ENCODE data around the gene LRP1-AS.
A peak's percentile ranks its signal among the peaks of the same experiment; 100 is the strongest.

LRP1-AS gene

DNA sequence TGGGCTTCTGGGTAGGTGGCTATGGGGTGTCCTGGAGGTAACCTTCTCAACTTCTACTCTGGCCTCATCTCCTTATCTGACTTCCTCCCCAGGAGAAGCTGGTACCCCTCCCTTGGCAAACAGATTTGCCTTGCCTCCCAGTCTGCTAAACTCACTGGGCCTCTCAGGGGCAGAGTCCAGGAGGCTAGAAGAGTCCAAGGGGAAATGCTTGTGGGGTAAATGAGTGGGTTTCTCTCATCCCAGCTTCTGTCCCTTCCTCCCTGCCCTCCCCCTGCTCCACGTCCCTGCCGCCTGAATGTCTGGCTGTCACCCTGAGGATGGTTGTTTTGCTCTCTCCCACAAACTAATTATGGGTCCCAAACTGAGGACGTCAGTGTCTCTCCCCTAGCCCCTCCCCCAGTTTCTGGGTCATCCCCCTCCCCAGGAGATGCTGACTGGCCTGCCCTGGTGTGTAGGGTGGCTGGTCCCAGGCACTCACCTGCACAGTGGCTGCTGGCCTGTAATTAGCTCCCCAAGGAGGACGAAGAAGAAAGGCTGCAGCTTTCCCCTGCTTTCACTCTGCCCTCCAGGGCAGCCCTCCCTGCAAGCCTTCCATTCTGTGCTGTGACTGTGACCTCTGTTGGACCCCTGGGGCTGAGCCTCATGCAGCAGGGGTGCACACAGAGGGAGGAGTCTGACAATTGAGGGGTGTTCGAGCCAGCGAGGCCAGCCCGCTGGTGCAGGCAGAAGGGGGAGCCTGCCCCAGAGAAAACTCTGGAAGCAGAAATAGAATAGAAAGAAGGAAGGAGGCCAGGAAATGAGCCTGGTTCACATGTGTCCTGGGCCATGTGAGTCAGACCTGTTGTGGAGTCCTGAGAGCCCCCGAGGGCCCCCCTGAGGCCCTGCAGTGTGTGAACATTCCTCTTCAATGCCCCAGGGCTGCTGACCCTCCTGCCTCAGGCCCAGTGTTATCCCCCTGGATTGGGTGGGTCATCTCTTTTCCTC lies at the start of gene LRP1-AS:
TSS of gene LRP1-AS (minus strand) at position 659 of the 984 bp plus-strand sequence.
- no peak for DNase-seq

DNA sequence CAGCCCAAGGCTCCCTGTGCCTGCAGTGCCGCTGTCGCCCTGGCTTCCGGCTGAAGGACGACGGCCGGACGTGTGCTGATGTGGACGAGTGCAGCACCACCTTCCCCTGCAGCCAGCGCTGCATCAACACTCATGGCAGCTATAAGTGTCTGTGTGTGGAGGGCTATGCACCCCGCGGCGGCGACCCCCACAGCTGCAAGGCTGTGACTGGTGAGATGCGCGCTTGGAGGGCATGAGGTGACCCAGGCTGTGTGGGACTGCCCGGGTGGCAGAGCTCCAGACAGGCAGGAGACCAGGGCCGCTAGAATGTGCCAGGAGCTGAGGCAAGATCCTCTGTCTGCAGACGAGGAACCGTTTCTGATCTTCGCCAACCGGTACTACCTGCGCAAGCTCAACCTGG lies 49.5 kb upstream of the LRP1-AS start:
- no peak for DNase-seq

DNA sequence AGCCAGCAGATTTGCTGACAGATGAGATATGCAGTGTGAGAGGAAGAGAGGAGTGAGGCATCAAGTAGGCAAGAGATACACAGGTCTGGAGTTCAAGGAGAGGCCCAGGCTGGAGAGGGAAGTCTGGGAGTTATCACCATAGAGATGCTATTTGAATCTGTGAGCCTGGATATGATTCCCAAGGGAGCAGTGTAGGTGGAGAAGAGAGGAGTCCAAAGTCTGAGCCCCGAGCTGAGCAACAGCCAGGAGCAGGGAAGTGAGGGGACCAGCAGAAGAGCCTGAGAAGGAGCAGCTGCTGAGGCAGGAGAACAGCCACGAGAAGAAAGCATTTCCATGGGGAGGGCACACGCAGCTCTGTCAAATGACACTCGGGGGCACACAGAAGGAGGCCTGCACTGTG lies 49.0 kb upstream of the LRP1-AS start:
- no peak for DNase-seq

DNA sequence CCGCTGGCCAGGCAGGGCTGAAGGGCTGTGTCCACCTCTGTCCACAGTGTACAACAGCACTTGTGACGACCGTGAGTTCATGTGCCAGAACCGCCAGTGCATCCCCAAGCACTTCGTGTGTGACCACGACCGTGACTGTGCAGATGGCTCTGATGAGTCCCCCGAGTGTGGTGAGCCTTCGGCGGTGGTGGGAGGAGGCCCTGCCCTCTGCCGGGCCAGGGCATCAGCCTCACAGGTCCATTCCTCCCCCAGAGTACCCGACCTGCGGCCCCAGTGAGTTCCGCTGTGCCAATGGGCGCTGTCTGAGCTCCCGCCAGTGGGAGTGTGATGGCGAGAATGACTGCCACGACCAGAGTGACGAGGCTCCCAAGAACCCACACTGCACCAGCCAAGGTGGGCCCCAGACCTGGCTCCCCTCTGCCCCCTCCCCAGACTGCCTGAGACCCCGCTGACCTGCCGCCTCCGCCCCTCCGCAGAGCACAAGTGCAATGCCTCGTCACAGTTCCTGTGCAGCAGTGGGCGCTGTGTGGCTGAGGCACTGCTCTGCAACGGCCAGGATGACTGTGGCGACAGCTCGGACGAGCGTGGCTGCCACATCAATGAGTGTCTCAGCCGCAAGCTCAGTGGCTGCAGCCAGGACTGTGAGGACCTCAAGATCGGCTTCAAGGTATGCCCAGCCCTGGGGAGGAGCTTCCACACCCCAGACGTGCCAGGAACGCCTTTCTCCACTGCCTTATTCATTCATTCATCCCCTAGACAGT lies 48.4 kb upstream of the LRP1-AS start:
- DNase-seq = no peak

DNA sequence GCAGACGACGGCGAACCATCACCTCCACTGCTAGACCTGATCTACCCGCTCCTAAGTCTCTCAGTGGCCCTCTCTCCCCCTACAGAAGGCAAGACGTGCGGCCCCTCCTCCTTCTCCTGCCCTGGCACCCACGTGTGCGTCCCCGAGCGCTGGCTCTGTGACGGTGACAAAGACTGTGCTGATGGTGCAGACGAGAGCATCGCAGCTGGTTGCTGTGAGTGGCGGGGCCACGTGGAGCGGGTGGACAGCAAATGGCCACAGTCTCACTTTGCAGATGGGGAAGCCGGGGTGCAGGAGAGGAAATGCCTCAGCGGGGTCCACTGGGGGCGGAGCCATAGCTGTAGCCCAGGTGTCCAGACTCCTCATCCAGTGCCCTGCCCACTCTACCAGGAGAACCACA lies 47.8 kb upstream of the LRP1-AS start:
- no peak for DNase-seq

DNA sequence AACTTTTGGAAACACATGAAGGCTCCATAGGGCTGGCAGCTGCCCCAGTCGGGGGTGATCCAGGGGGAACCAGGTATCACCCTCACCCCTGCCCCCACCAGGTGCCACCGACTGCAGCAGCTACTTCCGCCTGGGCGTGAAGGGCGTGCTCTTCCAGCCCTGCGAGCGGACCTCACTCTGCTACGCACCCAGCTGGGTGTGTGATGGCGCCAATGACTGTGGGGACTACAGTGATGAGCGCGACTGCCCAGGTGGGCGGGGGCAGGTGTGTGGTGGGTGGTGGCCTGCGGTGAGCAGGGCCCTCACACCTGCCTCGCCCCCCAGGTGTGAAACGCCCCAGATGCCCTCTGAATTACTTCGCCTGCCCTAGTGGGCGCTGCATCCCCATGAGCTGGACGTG lies 46.8 kb upstream of the LRP1-AS start:
- DNase-seq = no peak

DNA sequence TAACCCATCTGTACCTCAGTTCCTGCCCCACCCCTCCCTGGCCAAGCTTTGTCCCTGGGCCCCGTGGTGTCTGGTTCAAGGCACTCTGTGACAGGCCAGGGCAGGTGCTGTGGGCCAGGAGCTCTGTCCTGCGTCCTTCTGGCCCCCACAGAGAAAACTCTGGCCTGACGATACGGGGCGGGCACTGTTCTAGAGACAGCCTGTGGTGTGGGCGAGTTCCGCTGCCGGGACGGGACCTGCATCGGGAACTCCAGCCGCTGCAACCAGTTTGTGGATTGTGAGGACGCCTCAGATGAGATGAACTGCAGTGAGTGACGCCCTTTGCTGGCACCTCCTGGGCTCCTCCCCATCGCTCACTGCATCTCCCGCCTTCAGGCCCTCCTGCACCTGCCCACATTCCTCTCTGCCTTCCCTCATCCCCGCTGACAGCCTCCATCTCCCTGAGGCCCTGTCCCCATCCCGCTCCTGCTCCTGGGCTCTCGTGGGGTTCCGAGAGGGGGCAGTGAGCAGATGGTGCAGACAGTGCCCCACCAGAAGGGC lies 46.4 kb upstream of the LRP1-AS start:
- DNase-seq = no peak

DNA sequence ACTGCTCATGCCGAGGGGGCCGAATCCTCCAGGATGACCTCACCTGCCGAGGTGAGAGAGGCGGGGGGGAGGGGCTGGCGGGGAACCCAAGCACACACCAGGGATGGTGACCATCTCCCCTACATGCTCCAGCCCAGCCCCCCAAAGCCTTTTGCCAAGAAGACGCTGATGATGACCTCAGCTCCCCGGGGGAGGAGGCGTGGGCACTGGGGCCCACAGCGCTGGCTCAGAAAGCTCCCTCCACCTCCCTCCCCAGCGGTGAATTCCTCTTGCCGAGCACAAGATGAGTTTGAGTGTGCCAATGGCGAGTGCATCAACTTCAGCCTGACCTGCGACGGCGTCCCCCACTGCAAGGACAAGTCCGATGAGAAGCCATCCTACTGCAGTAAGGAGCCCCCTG lies 45.5 kb upstream of the LRP1-AS start:
- DNase-seq = no peak

DNA sequence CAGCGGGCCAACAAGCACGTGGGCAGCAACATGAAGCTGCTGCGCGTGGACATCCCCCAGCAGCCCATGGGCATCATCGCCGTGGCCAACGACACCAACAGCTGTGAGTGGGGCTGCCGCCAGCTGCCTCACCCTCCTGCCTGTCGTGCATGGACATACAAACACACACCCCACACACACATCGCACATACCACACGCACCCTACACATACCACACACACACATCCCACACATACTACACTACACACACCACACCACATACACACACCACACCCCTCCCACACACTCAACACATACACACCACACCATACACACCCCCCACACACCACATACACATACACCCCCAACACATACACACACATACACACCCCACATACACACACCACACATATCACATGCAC lies 44.0 kb upstream of the LRP1-AS start:
- DNase-seq = no peak

DNA sequence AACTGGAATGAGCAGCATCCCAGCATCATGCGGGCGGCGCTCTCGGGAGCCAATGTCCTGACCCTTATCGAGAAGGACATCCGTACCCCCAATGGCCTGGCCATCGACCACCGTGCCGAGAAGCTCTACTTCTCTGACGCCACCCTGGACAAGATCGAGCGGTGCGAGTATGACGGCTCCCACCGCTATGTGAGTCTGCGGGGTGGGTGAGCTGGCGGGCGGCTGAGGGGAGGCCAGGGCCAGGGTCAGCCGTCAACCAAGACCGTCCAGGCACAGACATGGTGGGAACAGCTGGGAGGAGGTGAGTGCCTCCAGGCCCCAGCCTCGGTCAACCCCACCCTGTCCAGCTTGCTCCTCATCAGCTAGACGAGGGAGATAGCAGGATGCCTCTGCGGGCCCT lies 43.4 kb upstream of the LRP1-AS start:
- no peak for DNase-seq

DNA sequence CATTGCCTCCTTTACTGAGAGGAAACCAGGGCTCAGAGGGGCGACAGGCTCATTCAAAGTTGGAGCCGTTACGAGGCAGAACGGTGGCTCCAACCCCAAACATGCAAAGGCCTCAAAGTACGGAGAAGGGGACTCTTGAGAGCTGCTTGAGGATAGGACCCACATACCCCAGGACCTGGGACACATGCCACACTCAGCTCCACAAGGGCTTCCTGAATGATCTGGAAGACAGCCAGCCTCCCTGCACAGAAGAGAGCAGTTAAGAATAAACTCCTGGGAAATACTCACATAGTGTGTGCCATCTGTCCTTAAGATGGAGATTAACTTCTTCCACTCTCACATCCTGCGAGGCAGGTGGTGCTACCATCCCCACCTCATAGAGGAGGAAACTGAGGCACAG lies 42.6 kb upstream of the LRP1-AS start:
- DNase-seq = peak; percentile 34

DNA sequence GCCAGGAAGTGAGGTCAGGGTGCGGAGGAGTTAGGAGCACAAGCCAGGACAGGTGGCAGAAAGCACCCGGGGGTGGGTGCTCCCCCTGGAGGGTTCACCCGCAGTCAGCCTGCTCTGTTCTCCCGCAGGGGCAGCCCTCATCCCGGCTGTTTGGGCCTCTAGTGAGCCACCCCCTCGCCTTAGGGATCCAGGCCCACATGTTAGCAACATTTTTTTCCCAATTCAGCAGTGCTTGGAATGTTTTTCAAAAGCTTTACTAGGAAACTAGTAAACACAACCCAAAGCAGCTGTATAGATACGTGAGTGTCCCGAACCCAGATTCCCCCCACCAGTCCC lies 40.6 kb upstream of the LRP1-AS start:
- DNase-seq = no peak

DNA sequence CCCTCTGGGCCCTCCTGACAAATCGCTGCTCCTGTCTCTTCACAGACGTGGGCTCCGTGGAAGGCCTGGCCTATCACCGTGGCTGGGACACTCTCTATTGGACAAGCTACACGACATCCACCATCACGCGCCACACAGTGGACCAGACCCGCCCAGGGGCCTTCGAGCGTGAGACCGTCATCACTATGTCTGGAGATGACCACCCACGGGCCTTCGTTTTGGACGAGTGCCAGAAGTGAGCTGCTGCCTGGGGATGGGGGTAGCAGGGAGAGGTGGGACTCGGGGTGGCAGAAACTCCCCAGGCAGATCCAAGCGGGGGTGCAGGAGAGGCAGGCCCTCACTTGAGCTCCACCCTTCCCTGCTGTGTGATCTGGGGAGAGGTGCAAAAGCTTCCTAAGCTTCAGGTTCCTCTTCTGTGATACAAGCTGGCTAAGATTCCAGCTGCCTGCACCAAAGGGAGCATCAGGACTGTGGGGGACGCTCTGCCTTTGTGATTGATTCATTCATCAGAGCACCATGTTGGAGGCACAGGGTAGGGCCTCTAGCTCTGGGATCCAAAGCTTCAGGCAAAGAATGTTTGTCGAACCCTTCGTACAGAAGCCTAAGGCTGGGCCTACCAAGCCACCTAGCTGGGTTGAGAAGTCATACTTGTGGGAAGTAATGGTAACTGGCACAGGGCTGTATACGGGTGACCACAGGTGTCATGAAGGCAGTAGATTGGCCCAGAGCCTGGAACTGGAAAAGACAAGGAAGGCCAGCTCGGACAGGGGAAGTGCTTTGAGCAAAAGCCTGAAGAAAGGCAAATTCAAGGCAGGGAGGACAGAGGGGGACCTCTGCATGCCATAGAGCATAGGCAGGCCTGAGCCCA lies 40.0 kb upstream of the LRP1-AS start:
- DNase-seq = no peak

DNA sequence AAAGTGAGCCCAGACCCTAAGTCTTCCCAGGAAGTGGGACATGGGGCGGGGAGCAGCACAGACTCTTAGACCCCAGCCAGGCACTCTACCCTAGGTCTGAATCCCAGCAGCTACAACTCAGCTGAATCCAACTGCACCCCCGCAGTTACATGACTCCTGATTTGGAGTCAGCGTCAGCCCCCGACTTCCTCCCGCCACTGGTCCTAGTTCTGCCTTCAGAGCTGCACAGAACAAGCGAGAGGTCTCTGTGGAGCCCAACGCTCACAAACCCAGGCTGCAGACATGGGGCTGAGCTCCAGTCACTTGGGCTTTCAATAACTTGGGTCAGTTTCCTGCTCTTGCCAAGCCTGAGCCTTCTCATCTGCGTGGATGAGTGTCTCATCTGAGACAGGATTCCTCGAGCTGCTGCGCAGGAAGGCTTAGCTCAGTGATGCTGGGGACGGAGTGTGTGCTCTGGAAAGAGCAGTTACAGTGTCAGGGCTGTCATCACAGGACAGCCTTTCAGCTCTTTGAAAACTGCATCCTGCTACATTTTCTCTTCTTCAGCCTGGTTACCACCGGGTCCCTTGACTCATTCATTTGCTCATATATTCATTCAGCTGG lies 38.6 kb upstream of the LRP1-AS start:
- no peak for DNase-seq

DNA sequence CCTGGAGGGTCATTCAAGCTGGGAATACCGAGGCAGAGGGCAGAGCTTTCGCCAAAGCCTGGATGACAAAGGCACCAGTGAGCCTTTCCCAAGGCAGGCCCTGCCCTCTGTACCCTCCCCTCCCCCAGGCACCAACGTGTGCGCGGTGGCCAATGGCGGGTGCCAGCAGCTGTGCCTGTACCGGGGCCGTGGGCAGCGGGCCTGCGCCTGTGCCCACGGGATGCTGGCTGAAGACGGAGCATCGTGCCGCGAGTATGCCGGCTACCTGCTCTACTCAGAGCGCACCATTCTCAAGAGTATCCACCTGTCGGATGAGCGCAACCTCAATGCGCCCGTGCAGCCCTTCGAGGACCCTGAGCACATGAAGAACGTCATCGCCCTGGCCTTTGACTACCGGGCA lies 38.0 kb upstream of the LRP1-AS start:
- no peak for DNase-seq

DNA sequence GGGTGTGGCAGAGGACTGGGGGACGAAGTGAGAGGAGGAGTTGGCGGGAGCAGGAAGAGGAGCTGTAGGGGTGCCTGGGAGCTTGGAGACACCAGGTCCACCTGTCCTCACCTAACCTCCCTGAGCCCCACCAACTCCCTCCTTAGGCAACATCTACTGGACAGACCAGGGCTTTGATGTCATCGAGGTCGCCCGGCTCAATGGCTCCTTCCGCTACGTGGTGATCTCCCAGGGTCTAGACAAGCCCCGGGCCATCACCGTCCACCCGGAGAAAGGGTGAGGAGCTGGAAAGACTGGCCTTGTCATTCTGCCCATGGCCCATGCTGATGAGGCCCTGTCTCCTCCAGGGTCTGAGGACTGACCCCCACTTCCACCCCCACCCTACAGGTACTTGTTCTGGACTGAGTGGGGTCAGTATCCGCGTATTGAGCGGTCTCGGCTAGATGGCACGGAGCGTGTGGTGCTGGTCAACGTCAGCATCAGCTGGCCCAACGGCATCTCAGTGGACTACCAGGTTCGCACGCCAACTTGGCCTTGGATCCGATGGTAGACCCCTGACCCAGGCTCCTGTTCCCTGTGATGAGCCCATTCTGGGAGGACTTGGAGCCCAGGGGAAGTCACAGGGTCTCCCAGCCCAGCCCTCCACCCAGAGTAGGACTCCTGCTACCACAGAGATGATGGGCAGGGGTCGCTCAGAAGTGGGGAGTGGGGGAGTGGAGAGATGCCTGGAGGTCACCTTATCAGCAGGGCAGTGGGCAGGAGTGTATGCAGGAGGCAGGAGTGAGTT lies 36.7 kb upstream of the LRP1-AS start:
- no peak for DNase-seq

DNA sequence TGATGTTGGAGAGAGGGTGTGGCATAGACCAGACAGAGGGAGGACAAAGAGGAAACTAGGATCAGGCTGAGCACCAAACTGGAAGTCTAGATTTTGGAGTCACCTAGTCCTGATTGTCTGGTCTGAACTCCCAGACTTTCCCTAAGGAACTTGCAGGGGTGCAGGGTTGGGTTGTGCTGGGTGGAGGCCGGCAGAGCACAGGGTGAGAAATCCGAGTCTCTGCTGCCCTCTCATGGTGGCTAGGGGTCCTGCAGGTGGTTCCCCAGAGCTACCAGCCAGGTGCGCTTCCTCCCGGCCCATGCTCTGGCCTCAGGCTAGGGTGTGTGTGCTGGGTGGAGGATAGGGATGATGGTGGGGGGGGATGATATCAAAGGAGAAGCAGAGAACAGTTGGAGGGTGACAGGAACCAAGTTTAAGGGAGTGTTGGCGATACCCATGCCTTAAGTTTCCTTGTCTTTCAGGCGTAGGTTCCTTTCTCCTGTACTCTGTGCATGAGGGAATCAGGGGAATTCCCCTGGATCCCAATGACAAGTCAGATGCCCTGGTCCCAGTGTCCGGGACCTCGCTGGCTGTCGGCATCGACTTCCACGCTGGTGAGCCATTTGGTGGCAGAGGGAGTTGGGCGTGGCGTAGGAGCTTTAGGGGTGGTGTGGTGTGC lies 35.6 kb upstream of the LRP1-AS start:
- peak; percentile 31 for DNase-seq

DNA sequence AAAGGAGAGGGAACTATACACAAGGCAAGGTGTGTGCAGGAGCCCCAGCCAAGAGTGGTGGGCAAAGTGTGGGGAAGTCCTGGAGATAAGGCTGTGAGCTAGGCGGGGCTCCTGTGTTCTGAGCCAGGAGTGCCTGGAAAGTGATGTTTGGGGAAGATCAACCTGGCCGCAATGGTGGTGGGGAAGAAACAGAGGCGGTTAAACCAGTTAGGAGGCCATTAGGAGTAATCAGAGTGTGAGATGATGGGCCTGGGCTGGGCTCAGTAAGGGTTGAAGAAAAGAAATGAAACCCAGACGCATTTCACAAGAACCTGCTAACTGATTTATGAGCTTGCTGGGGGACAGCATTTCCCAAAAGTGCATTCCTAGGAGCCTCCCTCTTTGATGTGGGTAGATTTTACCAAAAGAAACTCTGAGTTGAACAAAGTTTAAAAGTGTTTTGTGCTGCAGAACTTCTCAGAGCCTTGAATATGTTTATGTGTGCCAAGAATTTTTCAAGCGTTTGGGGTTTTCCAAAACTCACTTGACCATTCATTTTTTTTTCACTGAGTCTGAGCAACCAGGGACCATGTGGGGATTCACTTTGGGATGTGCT lies 34.2 kb upstream of the LRP1-AS start:
- no peak for DNase-seq

DNA sequence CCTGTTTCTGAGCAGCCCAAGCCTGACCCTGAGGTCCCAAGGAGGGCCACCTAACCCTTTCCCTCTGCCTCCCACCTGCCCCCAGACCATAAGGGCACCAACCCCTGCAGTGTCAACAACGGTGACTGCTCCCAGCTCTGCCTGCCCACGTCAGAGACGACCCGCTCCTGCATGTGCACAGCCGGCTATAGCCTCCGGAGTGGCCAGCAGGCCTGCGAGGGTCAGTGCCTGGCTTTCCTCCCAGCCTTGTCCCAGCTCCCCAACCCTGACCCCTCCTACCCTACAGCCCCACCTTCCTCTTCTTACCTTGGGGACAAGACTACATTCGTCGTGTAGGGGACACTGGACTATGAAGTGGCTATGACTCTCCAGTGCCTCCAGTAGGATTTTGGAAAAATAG lies 33.7 kb upstream of the LRP1-AS start:
- no peak for DNase-seq

DNA sequence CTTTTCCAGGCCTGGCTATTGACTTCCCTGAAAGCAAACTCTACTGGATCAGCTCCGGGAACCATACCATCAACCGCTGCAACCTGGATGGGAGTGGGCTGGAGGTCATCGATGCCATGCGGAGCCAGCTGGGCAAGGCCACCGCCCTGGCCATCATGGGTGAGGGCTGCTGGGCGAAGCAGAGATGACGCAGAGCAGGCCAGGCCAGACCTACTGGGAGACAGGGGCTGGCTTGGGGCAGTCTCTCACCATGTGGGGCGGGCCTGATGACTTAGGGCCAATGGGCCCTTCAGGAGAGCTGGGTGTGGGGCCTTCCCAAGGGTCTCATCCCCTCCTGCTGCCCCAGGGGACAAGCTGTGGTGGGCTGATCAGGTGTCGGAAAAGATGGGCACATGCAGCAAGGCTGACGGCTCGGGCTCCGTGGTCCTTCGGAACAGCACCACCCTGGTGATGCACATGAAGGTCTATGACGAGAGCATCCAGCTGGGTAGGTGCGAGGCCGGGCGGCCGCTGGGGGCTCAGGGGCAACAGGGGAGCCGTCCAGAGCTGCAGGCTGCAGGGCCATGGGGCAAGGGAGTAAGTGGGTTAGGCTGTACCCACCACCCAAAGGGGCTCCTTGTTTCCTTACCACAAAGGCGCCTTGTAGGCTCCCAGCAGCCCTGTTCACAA lies 33.0 kb upstream of the LRP1-AS start:
- DNase-seq = no peak
